GM21367 (cell line): ENCODE measurements around the gene HERC5.
"Not testable (repeated sequence)": the region's sequence is repeated elsewhere in the genome, so short reads cannot be mapped to it uniquely, and the experiment has no call there.

ENCODE experiments used
- ATAC-seq: cut with Tn5 transposase; IDR thresholded peaks from one replicate; pipeline ENCODE4 v1.9.1; 2021; ENCODE audit not compliant: unreplicated experiment

Gene HERC5

DNA sequence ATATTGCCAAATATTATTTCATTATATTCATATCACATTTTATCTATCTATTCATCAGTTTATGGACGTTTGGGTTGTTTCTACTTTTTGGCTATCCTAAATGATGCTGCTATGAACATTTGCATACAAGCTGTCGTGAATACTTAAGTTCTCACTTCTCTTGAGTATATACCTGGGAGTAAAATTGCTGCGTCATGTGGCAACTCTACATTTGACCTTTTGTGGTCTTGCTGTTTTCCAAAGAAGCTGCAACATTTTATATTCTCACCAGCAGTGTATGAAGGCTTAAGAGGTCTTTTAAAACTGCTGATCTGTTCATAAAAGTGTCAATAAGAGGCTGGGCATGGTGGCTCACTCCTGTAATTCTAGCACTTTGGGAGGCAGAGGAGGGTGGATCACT lies 60.9 kb downstream of the HERC5 start:
- ATAC-seq, result no peak

DNA sequence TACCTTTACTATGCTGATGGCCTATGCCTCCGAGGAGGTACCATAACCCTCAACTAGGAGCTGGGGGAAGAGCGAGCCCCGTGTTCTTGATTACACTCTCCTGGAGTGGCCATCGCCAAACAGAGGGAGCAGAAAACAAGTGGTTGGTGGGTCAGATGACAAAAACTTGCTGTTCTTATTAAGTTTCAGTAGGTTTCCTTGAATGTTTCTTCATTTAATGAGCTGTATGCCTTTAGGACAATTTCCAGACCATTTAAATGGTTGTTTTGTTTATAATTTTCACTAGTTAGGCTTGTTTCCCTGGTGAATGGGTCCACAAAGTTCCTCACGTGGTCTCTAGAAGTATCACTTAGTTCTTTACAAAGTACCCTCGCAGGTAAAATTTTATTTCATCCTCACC lies 62.0 kb downstream of the HERC5 start:
- no peak for ATAC-seq

DNA sequence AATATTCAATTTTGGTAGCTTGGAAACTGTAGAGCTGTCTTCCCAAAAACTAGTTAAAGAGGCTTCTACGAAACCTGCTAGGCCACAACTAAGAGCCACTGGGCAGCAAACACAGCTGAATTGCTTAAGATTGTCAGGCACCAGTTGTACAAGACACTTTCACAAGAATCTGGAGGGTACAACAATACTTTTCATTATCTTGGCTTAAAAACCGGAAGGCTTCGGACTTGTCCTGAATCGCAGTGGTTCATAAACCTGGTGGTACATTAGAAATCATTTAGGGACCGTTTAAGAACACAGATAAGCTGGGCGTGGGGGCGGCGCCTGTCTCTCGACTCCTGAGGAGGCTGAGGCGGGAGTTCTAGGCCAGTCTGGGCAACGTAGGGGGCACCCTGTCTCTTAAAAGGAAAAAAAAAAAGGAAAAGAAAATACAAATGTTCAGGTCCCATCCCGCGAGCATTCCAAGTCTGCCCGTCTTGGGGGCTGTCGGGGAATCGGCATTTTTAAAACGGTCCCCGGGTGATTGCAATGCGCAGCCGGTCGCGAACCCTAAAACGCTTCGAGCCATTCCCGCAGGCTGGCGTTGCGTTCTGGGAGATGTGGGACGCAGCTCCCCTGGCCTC lies 65.9 kb downstream of the HERC5 start:
- no peak for ATAC-seq

DNA sequence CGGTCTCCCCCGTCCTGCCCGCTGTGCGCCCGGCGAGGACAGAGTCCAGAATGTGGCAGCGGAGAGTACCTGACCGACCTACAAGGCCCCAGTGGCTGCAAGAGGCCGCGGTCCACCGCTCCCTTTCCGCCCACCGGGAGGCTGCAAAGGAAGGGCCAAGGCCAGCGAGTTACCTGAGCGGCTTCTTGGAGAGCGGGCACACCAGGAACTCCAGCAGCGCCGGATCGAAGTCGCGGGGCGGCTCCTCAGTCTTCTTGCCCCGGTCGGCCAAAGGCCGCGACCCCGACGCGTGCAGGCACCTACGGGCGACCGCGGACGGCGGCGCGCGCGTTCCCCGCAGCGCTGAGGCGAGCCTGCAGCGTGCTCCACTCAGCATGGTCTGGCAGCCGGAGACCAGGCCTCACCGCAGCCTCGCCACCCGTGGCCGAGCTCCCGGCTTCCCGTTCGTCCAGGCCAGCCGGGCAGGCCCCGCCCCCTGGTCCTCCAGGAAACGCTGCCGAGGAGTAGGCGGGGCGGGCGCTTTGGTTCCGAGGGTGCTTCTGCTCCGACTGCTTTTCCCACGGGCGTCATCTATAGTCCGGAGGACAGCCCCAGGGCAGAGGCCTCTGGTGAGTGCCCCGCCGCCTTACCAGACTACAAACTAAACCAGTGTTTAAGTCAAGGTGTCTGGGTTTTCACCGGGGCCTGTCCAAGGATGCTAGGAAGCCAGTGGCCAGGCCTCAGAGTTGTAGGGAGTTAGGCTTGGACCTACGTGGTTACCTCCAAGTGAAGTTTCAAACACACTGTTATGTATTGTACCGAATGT lies 66.6 kb downstream of the HERC5 start, which contains the start of gene PYURF:
TSS of gene PYURF (minus strand) at position 452 of the 805 bp plus-strand sequence. CDS start at position 376, 76 bp downstream.
- peak; percentile 77 for ATAC-seq

DNA sequence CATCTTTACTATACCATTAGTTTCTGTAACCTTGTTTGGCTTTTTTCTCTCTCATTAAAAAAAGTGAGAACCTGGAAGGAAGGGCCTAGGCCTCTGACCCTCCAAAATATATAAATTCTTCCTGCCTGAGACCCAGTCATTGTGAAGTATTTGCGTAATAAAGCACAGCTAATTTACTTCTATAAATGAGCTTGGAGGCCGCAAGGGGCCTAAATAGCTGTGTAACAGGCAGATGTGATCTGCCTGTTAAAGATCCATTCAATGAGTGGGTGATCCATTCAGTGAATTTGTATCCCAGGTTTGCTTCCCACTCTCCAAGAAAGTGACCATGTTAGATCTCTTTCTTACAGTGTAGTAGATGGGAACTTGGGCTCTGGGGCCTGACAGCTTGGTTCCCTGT lies 67.3 kb downstream of the HERC5 start:
- ATAC-seq, result no peak

DNA sequence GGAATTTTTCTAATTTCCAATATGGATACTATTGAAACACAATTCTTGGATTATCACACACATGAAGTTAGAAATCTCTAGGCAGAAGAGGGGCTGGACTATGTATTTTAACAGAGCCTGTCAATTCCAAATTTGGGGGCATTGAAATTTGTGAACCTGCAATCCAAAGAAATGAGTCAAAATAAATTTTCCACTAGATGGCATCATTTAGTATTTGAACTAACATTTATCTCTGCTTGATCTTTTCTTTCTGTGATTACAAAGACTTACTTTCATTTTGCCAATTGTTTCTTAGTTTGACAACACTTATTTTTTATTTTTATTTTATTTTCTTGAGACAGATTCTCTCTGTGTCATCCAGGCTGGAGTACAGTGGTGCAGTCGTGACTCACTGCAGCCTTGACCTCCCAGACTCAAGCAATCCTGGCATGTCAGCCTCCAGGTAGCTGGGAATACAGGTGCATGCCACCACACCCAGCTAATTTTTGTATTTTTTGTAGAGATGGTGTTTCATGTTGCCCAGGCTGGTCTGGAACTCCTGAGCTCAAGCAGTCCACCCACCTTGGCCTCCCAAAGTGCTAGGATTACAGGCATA lies 69.4 kb downstream of the HERC5 start:
- no peak for ATAC-seq

DNA sequence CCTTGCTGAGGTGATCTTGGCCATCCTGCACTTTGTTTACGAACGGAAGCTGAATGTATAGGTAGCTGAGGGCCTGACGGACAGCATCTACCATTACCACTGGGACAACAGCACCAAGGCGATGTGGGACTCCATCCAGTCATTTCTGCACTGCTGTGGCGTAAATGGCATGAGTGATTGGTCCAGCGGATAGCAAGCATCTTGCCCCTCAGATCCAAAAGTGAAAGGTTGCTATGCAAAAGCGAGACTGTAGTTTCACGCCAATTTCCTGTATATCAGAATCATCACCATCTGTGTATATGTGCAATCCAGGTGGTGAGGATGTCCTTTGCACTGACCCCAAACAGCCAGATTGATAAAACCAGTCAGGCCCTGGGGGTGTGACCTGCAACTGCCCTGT lies 70.9 kb downstream of the HERC5 start:
- peak; percentile 33 for ATAC-seq

DNA sequence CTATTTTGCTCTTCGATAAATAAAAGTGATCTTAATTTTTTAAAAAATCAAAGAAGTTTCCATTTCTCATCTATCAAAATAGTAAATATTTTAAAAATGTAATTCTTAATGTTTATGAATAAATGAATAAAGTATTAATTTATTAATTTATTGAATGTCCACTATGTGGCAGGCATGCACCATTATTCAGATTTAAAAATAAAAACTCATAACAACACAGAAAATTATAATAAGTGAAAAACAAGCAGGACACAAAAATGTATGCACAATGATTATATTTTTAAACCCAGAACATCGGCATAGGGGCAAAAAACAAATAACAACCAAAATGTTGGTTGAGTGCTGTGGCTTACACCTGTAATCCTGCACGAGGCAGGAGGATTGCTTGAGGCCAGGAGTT lies 71.9 kb downstream of the HERC5 start:
- ATAC-seq, result no peak

DNA sequence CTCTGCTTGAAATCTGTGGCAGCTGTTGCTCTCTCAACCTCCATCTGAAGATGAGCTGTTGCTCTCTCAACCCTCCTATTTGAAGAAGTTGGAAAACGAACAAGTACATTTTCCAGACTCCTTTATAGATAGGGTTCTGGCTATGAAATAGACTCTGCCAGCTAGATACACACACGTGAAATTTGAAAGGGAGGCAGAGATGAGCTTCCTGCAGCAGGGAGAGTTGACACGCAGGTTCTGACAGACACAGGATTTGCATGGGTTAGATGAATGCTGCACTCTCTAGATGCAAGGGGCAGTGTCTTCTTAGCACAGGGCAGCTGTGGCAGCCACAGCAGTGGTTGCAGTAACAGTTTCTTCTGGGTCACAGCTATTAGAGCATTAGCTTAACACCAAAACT lies 74.6 kb downstream of the HERC5 start:
- ATAC-seq, result no peak

DNA sequence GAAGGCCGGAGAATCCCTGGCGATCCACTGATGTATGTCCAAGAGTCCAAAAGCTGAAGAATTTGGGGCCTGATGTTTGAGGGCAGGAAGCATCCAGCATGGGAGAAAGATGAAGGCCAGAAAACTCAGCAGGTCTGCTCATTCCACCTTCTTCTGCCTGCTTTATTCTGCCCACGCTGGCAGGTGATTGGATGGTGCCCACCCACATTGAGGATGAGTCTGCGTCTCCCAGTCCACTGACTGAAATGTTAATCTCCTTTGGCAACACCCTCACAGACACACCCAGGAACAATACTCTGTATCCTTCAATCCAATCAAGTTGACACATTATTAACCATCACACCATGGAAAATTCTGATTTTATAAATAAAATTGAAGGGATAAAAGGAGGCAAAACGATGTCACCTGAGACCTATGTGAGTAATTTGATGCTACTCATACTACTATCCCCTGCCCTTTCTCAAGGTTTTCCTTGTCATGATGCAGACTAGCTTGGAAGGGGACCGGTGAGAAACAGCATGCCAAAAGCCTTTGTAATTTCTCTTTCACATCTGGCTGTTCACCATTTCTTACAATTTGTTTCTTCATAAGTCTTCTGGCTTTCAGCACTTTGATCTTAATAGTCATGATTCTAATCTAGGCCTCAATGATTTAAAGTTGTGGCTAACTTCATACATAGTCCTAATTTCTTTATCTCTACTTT lies 76.3 kb downstream of the HERC5 start:
- ATAC-seq, result no peak

DNA sequence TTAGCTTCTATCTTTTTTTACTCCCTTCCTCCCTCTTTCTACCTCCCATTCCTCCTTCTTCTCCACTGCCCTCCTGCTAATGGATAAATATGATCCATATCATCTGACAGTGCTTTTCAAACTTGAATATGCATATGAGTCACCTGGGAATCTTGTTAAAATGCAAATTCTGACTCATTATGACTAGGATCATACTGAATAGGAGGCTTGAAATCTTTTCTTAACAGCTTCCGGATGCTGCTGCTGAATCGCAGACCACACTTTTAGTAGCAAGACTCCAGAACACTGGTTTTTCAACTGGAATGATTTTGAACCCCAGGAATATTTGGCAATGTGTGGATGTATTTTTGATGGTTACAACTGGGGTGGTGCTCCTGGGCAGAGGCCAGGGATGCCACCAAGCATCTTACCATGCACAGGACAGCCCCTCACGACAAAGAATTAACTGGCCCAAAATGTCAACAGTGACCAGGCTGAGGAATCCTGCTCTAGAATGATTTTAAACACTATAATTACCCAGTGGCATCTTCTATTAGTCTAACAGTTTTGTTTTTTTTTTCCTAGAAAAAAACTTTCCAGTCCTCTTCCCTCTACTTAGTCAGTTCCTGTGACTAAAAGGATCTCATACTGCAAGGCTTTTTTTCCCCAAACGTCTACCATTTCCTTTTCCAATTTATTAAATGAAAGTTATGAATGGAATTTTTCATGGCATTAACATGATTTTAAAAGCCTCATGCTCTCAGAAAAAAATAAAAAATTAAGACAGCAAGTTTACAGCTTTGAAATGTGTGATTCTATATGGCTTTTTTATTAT lies 77.2 kb downstream of the HERC5 start:
- ATAC-seq, result no peak

DNA sequence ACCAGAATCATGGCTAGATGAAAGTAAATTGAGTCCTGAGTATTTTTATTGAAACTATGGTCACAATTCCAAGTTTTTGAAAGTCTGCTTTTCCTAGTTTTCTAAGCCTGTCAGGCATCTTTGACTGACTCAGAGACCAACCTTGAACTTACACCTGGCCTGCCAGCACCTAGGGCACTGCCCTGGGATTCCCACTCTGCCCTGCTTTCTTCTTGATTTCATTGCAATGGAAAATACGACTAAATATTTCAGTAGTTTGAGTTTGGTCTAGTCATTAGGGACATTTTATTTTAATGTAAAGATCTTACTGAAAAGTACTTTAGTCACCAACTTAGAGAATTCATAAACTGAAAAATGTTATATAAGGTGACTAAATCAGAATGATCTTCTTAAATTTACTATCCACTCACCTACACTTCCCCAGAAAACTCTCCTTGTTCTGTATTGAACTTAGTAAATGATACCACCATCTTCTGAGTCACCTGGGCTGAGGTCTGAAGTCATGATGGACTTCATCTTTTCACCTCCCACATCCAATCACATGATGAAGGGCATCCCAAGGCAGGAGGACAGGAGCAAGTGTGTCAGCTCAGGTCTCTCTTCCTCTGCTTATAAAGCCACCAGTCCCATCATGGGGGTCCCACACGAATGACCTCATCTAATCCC lies 78.3 kb downstream of the HERC5 start:
- no peak for ATAC-seq

DNA sequence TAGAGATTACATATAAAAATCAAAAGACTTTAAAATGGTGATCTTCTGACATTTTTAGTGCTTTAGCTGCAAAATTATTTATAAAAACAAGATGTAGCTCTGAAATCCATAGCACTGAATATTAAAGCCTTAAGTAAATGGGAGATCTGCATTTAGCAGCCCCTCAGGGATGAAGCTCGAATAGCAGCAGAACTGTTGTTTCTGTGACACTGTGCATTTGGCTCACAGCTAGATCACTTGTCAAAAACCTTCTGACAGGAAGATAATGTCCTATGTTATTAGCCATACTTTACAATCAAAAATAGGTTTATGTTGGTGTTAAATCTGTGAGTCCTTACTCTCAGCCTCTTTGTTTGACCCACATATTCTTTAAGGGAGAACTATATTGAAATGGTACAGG lies 80.8 kb downstream of the HERC5 start:
- ATAC-seq, result no peak

DNA sequence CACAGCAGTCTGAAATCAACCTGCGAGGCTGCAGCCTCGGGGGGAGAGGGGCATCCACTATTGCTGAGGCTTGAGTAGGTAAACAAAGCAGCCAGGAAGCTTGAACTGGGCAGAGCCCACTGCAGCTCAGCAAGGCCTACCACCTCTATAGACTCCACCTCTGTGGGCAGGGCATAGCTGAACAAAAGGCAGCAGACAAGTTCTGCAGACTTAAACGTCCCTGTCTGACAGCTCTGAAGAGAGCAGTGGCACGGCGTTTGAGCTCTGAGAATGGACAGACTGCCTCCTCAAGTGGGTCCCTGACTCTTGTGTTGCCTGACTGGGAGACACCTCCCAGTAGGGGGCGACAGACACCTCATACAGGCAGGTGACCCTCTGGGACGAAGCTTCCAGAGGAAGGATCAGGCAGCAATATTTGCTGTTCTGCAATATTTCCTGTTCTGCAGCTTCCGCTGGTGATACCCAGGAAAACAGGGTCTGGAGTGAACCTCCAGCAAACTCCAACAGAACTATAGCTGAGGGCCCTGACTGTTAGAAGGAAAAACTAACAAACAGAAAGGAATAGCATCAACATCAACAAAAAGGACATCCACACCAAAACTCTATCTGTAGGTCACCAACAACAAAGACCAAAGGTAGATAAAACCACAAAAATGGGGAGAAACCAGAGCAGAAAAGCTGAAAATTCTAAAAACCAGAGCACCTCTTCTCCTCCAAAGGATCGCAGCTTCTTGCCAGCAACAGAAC lies 82.6 kb downstream of the HERC5 start:
- not testable (repeated sequence) for ATAC-seq

DNA sequence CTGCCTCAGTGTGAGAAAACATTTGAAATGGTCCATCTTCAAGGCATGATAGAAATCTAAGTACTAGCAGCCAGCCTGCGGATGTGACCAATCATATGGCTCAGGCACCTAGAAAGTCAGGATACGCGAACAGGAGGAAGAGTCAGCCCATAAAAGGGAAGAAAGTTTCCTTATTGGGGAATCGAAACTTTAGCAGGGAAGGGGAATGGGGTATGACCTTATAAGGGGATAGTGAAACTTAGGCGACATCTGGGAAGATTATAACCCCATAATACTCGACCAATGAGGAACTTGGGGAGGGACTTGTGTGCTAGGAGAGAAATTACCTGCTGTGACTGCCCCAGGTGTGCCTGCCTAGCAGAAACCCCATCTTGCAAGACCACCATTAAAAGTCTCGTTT lies 92.9 kb downstream of the HERC5 start:
- ATAC-seq, result no peak
